IPS-18a (cell line): ENCODE results near the gene SORCS2.

Experiments used
- H3K27ac ChIP-seq: one replicate; pipeline ENCODE4 v1.5.1; 2013; ENCODE audit warnings: low read length
- H3K27me3 ChIP-seq: one replicate; pipeline ENCODE4 v1.6.1; 2013; ENCODE audit warnings: mild to moderate bottlenecking, low read length; ENCODE audit not compliant: control insufficient read depth, insufficient read depth
- H3K36me3 ChIP-seq: one replicate; pipeline ENCODE4 v1.6.1; 2013; ENCODE audit warnings: low read depth, low read length; ENCODE audit not compliant: control insufficient read depth
- H3K4me1 ChIP-seq: one replicate; pipeline ENCODE4 v1.6.1; 2013; ENCODE audit warnings: low read depth, low read length; ENCODE audit not compliant: control insufficient read depth
- H3K4me3 ChIP-seq: one replicate; pipeline ENCODE4 v1.5.1; 2013; ENCODE audit warnings: low read length
- H3K9ac ChIP-seq: one replicate; pipeline ENCODE4 v1.6.1; 2013; ENCODE audit warnings: mild to moderate bottlenecking, low read length, moderate library complexity
- H3K9me3 ChIP-seq: one replicate; pipeline ENCODE4 v1.6.1; 2013; ENCODE audit warnings: low read depth, low read length; ENCODE audit not compliant: control insufficient read depth

The SORCS2 gene

GRCh38 chr4:7721984-7722551, 529.7 kb downstream of the SORCS2 start:
- Histone ChIP-seq H3K27ac (no peak overlapping the region), H3K4me3 (no peak overlapping the region), H3K9ac (no peak overlapping the region), H3K27me3 (peaks cover 19% of the 10 kb centered on the region), H3K9me3 (no peaks in the 10 kb centered on the region), H3K4me1 (peaks cover 3% of the 10 kb centered on the region), H3K36me3 (no peaks in the 10 kb centered on the region)

GRCh38 chr4:7722766-7723387, 530.5 kb downstream of the SORCS2 start:
- Histone ChIP-seq H3K27me3 (peaks cover 19% of the 10 kb centered on the region), H3K36me3 (no peaks in the 10 kb centered on the region), H3K4me3 (no peak overlapping the region)

GRCh38 chr4:7723625-7724024, 531.3 kb downstream of the SORCS2 start:
- H3K4me1 ChIP-seq, result no peaks in the 10 kb centered on the region
- no peak overlapping the region for H3K27ac ChIP-seq
- no peaks in the 10 kb centered on the region for H3K36me3 ChIP-seq
- H3K27me3 ChIP-seq, result peaks cover 16% of the 10 kb centered on the region
- H3K4me3 ChIP-seq, result no peak overlapping the region
- H3K9ac ChIP-seq, result no peak overlapping the region
- H3K9me3 ChIP-seq, result no peaks in the 10 kb centered on the region

More at GRCh38 chr4:7722766-7723387, 530.5 kb downstream of the SORCS2 start:
- peaks cover 3% of the 10 kb centered on the region for H3K4me1 ChIP-seq
- H3K9me3 ChIP-seq, result no peaks in the 10 kb centered on the region
- no peak overlapping the region for H3K27ac ChIP-seq
- H3K9ac ChIP-seq, result no peak overlapping the region

GRCh38 chr4:7725951-7726350, 533.6 kb downstream of the SORCS2 start:
- H3K4me3 ChIP-seq, result no peak overlapping the region
- no peaks in the 10 kb centered on the region for H3K36me3 ChIP-seq
- no peaks in the 10 kb centered on the region for H3K27me3 ChIP-seq
- H3K9ac ChIP-seq, result no peak overlapping the region
- H3K4me1 ChIP-seq, result no peaks in the 10 kb centered on the region
- H3K9me3 ChIP-seq, result no peaks in the 10 kb centered on the region
- no peak overlapping the region for H3K27ac ChIP-seq

- H3K4me1 ChIP-seq, result no peaks in the 10 kb centered on the region
- H3K36me3 ChIP-seq, result no peaks in the 10 kb centered on the region
- H3K4me3 ChIP-seq, result no peak overlapping the region
- no peak overlapping the region for H3K27ac ChIP-seq
- no peaks in the 10 kb centered on the region for H3K9me3 ChIP-seq
- no peaks in the 10 kb centered on the region for H3K27me3 ChIP-seq
- no peak overlapping the region for H3K9ac ChIP-seq
These were observed 534.5 kb downstream of the SORCS2 start for GRCh38 chr4:7726665-7727413.

- no peak overlapping the region for H3K4me3 ChIP-seq
- H3K27me3 ChIP-seq, result no peaks in the 10 kb centered on the region
- H3K9me3 ChIP-seq, result no peaks in the 10 kb centered on the region
- H3K36me3 ChIP-seq, result no peaks in the 10 kb centered on the region
- no peaks in the 10 kb centered on the region for H3K4me1 ChIP-seq
- no peak overlapping the region for H3K9ac ChIP-seq
- H3K27ac ChIP-seq, result no peak overlapping the region
These were observed 535.4 kb downstream of the SORCS2 start for GRCh38 chr4:7727749-7728148.

GRCh38 chr4:7731437-7731836, 539.1 kb downstream of the SORCS2 start:
- Histone ChIP-seq H3K9me3 (no peaks in the 10 kb centered on the region), H3K9ac (no peak overlapping the region), H3K4me1 (no peaks in the 10 kb centered on the region), H3K27me3 (no peaks in the 10 kb centered on the region), H3K27ac (no peak overlapping the region), H3K36me3 (no peaks in the 10 kb centered on the region), H3K4me3 (no peak overlapping the region)

- Histone ChIP-seq H3K27ac (no peak overlapping the region), H3K27me3 (no peaks in the 10 kb centered on the region), H3K4me1 (no peaks in the 10 kb centered on the region), H3K36me3 (no peaks in the 10 kb centered on the region), H3K4me3 (no peak overlapping the region), H3K9ac (no peak overlapping the region), H3K9me3 (no peaks in the 10 kb centered on the region)
These were observed 539.9 kb downstream of the SORCS2 start for GRCh38 chr4:7732263-7732662.

GRCh38 chr4:7733201-7733600, 540.9 kb downstream of the SORCS2 start:
- Histone ChIP-seq H3K4me1 (no peaks in the 10 kb centered on the region), H3K4me3 (no peak overlapping the region), H3K9ac (no peak overlapping the region), H3K36me3 (no peaks in the 10 kb centered on the region), H3K27ac (no peak overlapping the region), H3K9me3 (no peaks in the 10 kb centered on the region), H3K27me3 (no peaks in the 10 kb centered on the region)

GRCh38 chr4:7733801-7734650, 541.7 kb downstream of the SORCS2 start:
- Histone ChIP-seq H3K36me3 (no peaks in the 10 kb centered on the region), H3K27me3 (no peaks in the 10 kb centered on the region), H3K27ac (no peak overlapping the region), H3K4me1 (no peaks in the 10 kb centered on the region), H3K4me3 (no peak overlapping the region), H3K9ac (no peak overlapping the region), H3K9me3 (no peaks in the 10 kb centered on the region)

- H3K27me3 ChIP-seq, result no peaks in the 10 kb centered on the region
- no peak overlapping the region for H3K4me3 ChIP-seq
- no peaks in the 10 kb centered on the region for H3K36me3 ChIP-seq
- H3K27ac ChIP-seq, result no peak overlapping the region
- no peak overlapping the region for H3K9ac ChIP-seq
- H3K4me1 ChIP-seq, result no peaks in the 10 kb centered on the region
- no peaks in the 10 kb centered on the region for H3K9me3 ChIP-seq
These were observed 542.4 kb downstream of the SORCS2 start for GRCh38 chr4:7734651-7735260.
